ENCODE data around the gene LZTR1.

DNA sequence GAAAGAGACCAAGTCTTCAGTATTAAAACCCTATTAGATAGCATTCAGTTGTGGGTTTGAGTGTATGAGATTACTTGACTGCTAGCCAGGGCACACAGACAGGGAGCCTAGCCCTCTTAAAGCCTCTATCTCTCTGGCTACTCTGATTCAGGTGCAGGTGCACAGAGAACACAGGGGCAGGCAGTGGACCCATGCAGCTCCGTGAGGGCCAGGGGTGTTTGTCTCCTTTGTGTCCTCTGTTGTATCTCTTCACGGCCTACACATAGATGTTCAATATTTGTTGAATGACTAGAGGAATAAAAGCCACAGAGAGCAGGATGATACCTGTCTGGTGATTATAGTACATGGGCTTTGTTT, 36.5 kb upstream of the LZTR1 start:
- TF ChIP-seq, protein P1, sequence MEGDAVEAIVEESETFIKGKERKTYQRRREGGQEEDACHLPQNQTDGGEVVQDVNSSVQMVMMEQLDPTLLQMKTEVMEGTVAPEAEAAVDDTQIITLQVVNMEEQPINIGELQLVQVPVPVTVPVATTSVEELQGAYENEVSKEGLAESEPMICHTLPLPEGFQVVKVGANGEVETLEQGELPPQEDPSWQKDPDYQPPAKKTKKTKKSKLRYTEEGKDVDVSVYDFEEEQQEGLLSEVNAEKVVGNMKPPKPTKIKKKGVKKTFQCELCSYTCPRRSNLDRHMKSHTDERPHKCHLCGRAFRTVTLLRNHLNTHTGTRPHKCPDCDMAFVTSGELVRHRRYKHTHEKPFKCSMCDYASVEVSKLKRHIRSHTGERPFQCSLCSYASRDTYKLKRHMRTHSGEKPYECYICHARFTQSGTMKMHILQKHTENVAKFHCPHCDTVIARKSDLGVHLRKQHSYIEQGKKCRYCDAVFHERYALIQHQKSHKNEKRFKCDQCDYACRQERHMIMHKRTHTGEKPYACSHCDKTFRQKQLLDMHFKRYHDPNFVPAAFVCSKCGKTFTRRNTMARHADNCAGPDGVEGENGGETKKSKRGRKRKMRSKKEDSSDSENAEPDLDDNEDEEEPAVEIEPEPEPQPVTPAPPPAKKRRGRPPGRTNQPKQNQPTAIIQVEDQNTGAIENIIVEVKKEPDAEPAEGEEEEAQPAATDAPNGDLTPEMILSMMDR (IDR thresholded peaks at IDR 0.05), result no peak
- TF ChIP-seq POLR2A (IDR thresholded peaks at IDR 0.05), result no peak

Measured in sigmoid colon (tissue), 3 donors.